ENCODE data around the gene PPP1R14D. TPM values are rescaled to one million over a fixed set of nuclear protein-coding genes. Genes with fewer than 3 reads are reported as not detected.

The PPP1R14D gene
- total and polyA plus RNA-seq, 9 donors: 0.95 TPM; not detected in 8

GRCh38 chr15:40775740-40776536 is 52.6 kb downstream of the PPP1R14D start:
- Histone ChIP-seq H3K4me3 (no peak overlapping the region), H3K4me1 (ENCODE audit: insufficient read depth) (no peaks in the 10 kb centered on the region), H3K27ac (no peak overlapping the region), H3K36me3 (no peaks in the 10 kb centered on the region), H3K9me3 (no peaks in the 10 kb centered on the region), H3K27me3 (no peaks in the 10 kb centered on the region)
- intact Hi-C loops (cut with DNase I): no loop called here
- 92 to 95% (median 95%) methylated on average over 14 of the region's 14 CpGs for WGBS, 3 donors
- TF ChIP-seq EP300 (IDR thresholded peaks at IDR 0.05) (no peak), POLR2A (IDR thresholded peaks at IDR 0.05) (no peak)
- TF ChIP-seq, protein P1, sequence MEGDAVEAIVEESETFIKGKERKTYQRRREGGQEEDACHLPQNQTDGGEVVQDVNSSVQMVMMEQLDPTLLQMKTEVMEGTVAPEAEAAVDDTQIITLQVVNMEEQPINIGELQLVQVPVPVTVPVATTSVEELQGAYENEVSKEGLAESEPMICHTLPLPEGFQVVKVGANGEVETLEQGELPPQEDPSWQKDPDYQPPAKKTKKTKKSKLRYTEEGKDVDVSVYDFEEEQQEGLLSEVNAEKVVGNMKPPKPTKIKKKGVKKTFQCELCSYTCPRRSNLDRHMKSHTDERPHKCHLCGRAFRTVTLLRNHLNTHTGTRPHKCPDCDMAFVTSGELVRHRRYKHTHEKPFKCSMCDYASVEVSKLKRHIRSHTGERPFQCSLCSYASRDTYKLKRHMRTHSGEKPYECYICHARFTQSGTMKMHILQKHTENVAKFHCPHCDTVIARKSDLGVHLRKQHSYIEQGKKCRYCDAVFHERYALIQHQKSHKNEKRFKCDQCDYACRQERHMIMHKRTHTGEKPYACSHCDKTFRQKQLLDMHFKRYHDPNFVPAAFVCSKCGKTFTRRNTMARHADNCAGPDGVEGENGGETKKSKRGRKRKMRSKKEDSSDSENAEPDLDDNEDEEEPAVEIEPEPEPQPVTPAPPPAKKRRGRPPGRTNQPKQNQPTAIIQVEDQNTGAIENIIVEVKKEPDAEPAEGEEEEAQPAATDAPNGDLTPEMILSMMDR (IDR thresholded peaks at IDR 0.05): no peak
- DNase-seq: no peak

- WGBS, 3 donors: 84 to 91% (median 85%) methylated on average over 10 of the region's 10 CpGs
- H3K4me1 ChIP-seq (ENCODE audit: insufficient read depth): no peaks in the 10 kb centered on the region
- no peak for DNase-seq
- TF ChIP-seq POLR2A (IDR thresholded peaks at IDR 0.05) (no peak), EP300 (IDR thresholded peaks at IDR 0.05) (no peak)
- TF ChIP-seq, protein P1 (IDR thresholded peaks at IDR 0.05): no peak
- no peaks in the 10 kb centered on the region for H3K9me3 ChIP-seq
- no peak overlapping the region for H3K4me3 ChIP-seq
- H3K36me3 ChIP-seq: no peaks in the 10 kb centered on the region
- no peaks in the 10 kb centered on the region for H3K27me3 ChIP-seq
- H3K27ac ChIP-seq: no peak overlapping the region
- intact Hi-C loops (cut with DNase I): no loop called here
These were observed 53.5 kb downstream of the PPP1R14D start for GRCh38 chr15:40775007-40775406.

- no peaks in the 10 kb centered on the region for H3K27me3 ChIP-seq
- no peaks in the 10 kb centered on the region for H3K36me3 ChIP-seq
- DNase-seq: no peak
- 87 to 91% (median 90%) methylated on average over 6 of the region's 6 CpGs for WGBS, 3 donors
- H3K27ac ChIP-seq: no peak overlapping the region
- TF ChIP-seq POLR2A (IDR thresholded peaks at IDR 0.05) (no peak), EP300 (IDR thresholded peaks at IDR 0.05) (no peak)
- TF ChIP-seq, protein P1 (IDR thresholded peaks at IDR 0.05): no peak
- H3K4me1 ChIP-seq (ENCODE audit: insufficient read depth): no peaks in the 10 kb centered on the region
- intact Hi-C loops (cut with DNase I): no loop called here
- no peak overlapping the region for H3K4me3 ChIP-seq
- H3K9me3 ChIP-seq: no peaks in the 10 kb centered on the region
These were observed 54.6 kb downstream of the PPP1R14D start for GRCh38 chr15:40773902-40774301.

- H3K9me3 ChIP-seq: no peaks in the 10 kb centered on the region
- H3K4me3 ChIP-seq: no peak overlapping the region
- DNase-seq: no peak
- TF ChIP-seq, protein P1 (IDR thresholded peaks at IDR 0.05): no peak
- WGBS, 3 donors: 90 to 93% (median 91%) methylated on average over 8 of the region's 8 CpGs
- H3K27ac ChIP-seq: no peak overlapping the region
- H3K36me3 ChIP-seq: no peaks in the 10 kb centered on the region
- no peaks in the 10 kb centered on the region for H3K4me1 ChIP-seq (ENCODE audit: insufficient read depth)
- intact Hi-C loops (cut with DNase I): no loop called here
- no peaks in the 10 kb centered on the region for H3K27me3 ChIP-seq
These were observed 55.0 kb downstream of the PPP1R14D start for GRCh38 chr15:40773496-40773895.

Data from ovary (tissue), 9 donors.